HK-2 (cell line): ENCODE data around the gene HSPG2.

ENCODE experiments used
- DNase-seq: peaks from one replicate; pipeline ENCODE4 v3.0.0-alpha.2; 2018; ENCODE audit not compliant: unreplicated experiment

Gene HSPG2

DNA sequence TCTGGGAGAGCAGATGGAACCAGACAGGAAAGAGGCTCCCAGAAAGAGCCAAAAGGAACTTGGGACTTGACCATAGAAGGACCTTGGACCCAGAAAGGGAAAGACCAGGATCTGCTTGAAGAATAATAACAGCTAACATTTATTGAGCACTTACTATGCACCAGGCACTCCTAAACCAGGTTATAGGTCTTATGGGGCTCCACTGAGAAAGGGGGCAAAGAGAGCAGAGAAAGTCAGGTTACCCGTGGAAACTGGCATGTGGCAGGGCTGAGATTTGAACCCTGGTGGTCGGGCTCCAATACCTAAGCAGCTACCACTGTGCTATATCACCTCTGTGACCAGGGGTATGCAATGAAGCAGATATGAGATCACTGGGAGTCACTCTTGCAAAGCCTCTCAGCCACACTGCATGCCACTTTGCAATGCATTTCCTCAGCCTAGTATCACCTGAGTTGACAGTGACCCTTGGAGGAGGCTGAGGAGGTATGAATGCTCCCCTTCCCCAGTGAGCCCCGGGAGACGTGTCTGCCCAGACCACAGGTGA lies 37.8 kb downstream of the HSPG2 start:
- DNase-seq, result no peak

DNA sequence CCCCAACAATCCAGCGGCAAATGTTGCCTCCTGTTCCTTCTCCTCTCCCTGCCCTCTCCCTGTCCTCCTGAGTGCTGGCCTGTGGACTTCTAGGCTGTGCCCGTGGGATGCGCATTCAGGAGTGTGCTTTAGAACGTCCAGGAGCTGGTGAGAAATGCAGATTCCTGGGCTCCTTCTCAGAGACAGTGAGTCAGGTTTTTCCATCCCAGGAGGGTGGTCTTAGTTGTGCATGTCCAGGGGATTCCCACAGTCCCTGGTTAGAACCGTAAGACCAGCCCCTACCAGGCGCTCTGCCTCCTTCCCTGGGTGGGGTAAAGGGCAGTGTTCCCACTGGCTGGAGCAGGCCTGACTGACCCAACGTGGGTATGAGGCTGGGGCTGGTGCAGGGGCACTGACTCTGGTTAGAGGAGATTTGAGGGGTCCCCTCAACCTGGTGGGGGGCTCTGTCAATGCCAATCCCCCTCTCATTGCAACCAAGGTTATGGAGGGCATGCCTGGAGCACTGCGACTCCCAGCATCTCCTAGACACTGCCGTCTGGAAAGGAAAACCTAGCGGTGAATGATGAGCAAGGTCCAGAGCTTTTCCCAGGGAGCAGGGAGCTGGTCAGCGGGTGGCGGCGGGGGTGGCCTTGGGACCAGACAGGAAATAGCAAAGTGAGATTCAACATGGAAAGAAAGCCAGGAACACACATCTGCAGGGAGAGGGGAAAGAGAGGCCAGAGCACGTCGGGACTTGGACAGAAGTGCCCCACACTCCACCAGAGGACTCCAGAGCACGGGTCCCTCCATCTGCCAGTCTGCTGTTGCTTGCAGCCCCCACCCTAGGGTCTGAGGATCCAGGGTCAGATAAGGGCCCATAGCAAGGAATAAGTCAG lies 38.5 kb downstream of the HSPG2 start:
- no peak for DNase-seq

DNA sequence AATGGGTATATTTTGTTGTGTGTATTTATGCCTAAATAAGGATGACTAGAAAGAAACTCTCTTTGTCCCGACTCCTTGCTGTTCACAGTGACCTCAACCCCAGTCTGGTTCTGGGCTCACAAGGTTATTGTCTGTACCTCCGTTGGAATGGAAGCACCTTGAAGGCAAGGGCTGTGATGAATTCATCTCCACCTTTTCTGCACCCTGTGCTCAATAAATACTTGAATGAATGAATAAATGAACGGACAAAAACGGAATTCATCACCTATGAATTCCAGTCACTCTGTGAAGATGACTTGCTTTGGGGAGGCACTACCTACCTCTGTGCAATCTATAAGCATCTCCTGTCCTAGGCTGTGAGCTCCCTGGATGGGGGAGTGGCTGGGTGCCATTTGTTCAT lies 39.3 kb downstream of the HSPG2 start:
- no peak for DNase-seq

- DNase-seq, result no peak
Measured at GRCh38 chr1:21896652-21897532, 40.2 kb downstream of the HSPG2 start.

DNA sequence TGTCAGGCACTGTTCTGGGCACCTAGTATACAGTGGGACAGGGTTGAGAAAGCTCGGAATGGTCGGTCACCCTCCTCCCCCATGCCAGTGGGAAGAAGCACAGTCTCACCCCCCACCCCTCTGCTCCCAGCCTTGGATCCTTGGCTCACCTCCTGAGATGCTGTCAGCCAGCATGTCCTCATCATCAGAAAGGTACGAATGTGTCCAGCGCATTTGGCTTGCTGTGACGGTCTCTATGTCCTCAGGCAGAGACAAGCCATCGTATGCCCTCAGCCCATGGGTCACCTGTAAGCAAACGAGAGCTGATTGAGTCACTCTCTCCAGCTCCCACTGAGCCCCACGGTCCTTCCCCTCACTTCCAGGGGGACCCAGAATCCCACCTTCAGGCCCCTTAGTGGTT lies 41.1 kb downstream of the HSPG2 start:
- no peak for DNase-seq

- DNase-seq, result no peak
Measured at GRCh38 chr1:21894034-21894881, 42.9 kb downstream of the HSPG2 start.

DNA sequence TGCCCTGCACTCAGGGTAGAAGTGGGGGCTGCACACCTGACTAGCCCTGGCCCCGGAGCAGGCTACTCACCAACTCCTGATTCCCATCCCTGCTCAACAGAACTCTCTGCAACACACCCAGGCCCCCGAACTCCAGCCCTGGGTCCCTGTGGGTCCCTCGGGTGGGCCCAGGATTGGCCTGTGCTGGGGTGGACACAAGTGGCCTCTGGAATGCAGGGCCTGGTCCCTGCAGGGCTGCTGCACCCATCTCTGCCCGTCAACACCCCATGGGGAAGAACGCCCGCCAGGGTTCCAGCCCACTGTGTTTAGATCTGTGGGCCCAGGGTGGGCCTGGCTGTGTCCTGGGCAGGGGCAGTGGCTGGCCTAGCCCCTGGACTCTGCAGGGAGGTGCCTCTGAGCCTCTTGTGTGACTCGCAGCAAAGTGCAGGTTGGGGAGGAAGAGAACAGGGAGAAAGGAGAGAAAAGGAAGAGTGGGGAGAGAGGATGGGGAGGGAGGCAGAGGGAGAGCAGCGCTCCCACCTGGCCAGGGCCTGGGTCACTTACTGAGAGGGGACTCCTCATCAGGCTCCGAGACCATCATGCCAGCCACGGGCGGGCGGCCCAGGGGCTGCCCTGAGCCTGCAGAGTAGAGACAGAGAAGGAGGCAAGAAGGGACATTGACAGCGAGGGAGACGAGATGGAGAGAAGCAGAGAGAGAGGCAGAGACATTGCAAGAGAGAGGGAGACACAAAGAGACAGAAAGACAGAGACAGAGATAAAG lies 43.9 kb downstream of the HSPG2 start:
- no peak for DNase-seq

- DNase-seq, result no peak
Measured at GRCh38 chr1:21891621-21892479, 45.3 kb downstream of the HSPG2 start.

- no peak for DNase-seq
Measured at GRCh38 chr1:21891081-21891480, 46.0 kb downstream of the HSPG2 start.

- no peak for DNase-seq
Measured at GRCh38 chr1:21888500-21888899, 48.6 kb downstream of the HSPG2 start.

DNA sequence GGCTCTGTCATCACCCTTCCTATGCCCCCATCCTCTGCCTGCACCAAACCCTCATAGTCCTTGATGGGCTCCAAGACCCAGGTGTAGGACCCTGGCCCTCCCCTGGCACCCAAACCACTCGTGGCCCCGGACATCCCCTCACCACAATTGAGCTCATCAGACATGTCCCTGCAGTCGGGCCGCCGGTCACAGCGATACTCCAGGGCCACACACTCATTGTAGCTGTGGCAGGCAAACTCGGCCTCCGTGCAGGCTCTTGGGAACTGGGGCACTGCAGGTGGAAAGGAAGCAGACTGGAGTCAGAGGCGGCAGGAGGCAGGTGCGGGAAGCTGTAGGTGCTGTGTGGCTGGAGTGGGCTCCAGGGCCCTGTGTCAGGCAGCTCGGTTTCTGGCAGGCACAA lies 49.3 kb downstream of the HSPG2 start:
- no peak for DNase-seq

DNA sequence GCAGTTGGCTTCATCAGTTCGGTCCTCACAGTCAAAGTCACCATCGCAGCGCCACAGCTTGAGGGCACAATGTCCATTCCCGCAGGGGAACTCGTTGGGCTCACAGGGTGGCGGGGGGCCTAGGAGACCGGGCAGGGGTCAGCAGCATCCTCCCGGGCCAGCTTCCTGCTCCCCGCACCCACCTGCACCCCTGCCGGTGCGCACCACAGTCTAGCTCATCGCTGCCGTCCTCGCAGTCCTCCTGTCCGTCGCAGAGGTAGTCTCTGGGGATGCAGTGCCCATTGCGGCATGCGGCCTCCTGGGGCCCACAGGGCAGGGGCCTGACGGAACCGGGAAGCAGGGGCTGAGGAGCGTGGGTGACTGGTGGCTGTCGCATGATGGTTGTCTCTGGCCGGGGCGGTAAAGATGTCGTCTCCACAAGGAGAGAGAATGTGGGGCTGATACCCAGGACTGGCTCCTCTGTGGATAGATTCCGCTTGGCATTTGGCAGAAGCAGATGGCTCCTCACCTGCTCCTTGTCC lies 49.8 kb downstream of the HSPG2 start:
- no peak for DNase-seq

GRCh38 chr1:21886486-21887215 lies 50.5 kb downstream of the HSPG2 start:
- no peak for DNase-seq

- DNase-seq, result no peak
Measured at GRCh38 chr1:21885236-21886037, 51.7 kb downstream of the HSPG2 start.

GRCh38 chr1:21884456-21885235 lies 52.5 kb downstream of the HSPG2 start:
- no peak for DNase-seq

GRCh38 chr1:21882721-21883415 lies 54.2 kb downstream of the HSPG2 start:
- no peak for DNase-seq

DNA sequence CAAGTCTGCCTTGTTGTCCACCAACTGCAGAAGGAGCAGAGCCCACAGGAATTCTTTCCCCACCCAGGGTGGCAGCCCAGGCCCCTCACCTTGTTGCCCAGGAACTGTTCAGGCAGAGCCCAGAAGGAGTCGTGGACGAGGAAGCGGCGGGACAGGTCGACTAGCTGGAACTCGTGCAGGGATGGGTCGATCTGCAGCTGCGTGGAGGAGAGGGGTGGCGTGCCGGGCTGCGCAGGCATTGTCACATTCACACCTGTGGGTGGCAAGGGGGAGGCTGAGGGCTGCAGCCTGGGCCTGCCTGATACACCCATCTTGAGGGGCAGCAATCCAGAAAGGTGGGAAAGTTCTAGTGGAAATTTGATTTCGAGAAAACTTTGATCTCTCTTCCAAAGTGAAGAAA lies 55.9 kb downstream of the HSPG2 start:
- DNase-seq, result no peak
